Gastroesophageal sphincter (tissue), 3 donors: ENCODE measurements around the gene KIF17.

Experiments used
- EP300 ChIP-seq: sonication (generic); formaldehyde crosslinking; IDR thresholded peaks from one replicate; pipeline ENCODE4 v1.6.1; 2017; ENCODE audit warnings: antibody characterized with exemption, mild to moderate bottlenecking
- POLR2A ChIP-seq, 2 donors: fragments of 450-650 bp; IDR thresholded peaks; one replicate each; pipeline ENCODE4 v1.6.1; 2017; ENCODE audit warnings: antibody characterized with exemption in 2 of 2, mild to moderate bottlenecking in 2 of 2, moderate library complexity in 1 of 2
- POLR2AphosphoS5 ChIP-seq: sonication (generic); formaldehyde crosslinking; IDR thresholded peaks from one replicate; pipeline ENCODE4 v1.6.1; 2017; ENCODE audit warnings: antibody characterized with exemption
- TF ChIP-seq, protein P1 (sequence below), 4 experiments: fragments of 200-600 bp in 2 of 4; fragments of 450-650 bp in 2 of 4; sonication (generic) in 1 of 4; IDR thresholded peaks; one replicate each; pipeline ENCODE4 v1.5.1; 2017 to 2019; ENCODE audit warnings: antibody characterized with exemption in 4 of 4, mild to moderate bottlenecking in 2 of 4, moderate library complexity in 2 of 4

DNA sequence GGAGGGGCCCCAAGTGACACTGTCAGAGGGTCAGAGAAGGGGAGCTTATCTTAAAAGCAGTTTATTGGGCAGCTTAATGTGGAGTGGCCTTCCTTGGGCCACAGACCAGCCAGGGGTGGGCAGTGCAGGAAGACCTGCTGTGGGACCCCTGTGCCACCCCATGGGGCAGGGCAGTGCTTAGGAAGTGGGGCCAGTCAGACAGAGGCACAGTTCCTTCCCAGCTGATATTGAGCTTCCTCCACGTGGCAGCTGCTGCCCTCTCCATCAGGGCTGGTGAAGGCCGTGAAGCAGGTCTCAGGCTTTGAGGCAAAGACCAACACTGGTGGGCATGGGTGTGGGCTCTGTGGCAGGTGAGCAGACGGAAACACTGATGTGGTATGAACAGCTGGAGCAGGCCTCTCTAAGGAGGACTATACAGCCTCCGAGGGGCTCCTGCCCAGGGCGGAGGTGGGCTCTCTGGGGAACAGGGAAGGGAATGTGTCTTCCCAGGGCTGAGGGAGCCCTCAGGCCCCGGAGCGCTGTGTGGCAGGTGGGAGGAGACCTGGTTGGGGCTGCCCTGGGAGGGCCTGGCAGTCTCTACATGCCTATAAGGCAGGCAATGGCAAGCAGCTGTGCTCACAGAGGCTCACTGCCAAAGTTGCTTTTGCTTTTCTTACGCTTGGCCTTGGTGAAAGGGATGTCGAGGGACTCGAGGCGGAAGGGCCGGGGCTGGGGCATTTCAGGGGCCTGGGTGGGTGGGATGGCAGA is 53.7 kb downstream of the KIF17 start:
- TF ChIP-seq POLR2AphosphoS5 (no peak), EP300 (no peak), POLR2A (IDR thresholded peaks at IDR 0.05) (no peak)
- TF ChIP-seq, protein P1, sequence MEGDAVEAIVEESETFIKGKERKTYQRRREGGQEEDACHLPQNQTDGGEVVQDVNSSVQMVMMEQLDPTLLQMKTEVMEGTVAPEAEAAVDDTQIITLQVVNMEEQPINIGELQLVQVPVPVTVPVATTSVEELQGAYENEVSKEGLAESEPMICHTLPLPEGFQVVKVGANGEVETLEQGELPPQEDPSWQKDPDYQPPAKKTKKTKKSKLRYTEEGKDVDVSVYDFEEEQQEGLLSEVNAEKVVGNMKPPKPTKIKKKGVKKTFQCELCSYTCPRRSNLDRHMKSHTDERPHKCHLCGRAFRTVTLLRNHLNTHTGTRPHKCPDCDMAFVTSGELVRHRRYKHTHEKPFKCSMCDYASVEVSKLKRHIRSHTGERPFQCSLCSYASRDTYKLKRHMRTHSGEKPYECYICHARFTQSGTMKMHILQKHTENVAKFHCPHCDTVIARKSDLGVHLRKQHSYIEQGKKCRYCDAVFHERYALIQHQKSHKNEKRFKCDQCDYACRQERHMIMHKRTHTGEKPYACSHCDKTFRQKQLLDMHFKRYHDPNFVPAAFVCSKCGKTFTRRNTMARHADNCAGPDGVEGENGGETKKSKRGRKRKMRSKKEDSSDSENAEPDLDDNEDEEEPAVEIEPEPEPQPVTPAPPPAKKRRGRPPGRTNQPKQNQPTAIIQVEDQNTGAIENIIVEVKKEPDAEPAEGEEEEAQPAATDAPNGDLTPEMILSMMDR (IDR thresholded peaks at IDR 0.05): no peak
